ENCODE data around the gene ZNF668. TPM values are rescaled to one million over a fixed set of nuclear protein-coding genes. Genes with fewer than 3 reads are reported as not detected.
"Not testable (repeated sequence)": the region's sequence is repeated elsewhere in the genome, so short reads cannot be mapped to it uniquely, and the experiment has no call there.

Gene ZNF668
- total and polyA plus RNA-seq, 2 of the 8 experiments (the other 6 are each of a cell fraction or from before 2014, with no cell fraction given): 14.0 to 14.3 TPM

DNA sequence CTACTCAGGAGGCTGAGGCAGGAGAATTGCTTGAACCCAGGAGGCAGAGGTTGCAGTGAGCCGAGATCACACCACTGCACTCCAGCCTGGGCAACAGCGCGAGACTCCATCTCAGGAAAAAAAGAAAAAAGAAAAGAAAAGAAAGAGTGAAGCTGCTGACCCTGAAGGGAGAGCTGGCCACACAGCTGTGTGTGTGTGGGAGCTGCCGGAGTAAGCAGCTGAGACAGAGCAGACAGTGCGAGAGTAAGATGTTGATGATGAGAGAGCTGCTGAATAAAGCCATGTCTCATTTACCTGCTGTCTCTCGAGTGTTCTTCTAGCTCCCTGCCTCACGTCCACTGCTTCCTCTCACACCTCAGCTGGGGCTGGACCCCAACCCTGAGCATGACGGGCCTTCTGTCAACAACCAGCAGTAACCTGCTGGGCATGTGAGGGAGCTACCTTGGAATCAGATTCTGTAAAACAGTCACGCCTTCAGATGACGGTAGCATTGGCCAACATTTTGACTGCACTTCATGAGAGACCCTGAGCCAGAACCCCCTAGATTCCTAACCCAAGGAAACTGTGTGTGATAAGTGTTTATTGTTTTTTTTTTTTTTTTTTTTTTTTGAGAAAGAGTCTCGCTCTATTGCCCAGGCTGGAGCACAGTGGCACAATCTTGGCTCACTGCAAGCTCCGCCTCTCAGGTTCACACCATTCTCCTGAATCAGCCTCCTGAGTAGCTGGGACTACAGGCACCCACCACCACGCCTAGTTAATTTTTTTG lies 27.0 kb upstream of the ZNF668 start:
- FAIRE-seq; H4K91ac ChIP-seq (replicated peaks; ENCODE audit: insufficient read length, low read length); H3K27me3 ChIP-seq (replicated peaks in 1 of 4; ENCODE audit: control insufficient read depth in 3 of 4, extremely low read depth in 1 of 4, insufficient read depth in 3 of 4, low read length in 3 of 4); H2AFZ ChIP-seq (ENCODE audit: low read length); H3K56ac ChIP-seq (replicated peaks; ENCODE audit: insufficient read length, low read depth, low read length); H2BK12ac ChIP-seq (ENCODE audit: low read depth, low read length); H2BK5ac ChIP-seq (ENCODE audit: low read depth, low read length); DNase-seq (ENCODE audit: low read depth in 1 of 2, low spot score in 2 of 2); H3K4me1 ChIP-seq (replicated peaks in 1 of 4; ENCODE audit: control insufficient read depth in 3 of 4, insufficient read depth in 4 of 4, low read length in 3 of 4); H4K20me1 ChIP-seq (replicated peaks in 1 of 2; ENCODE audit: control insufficient read depth in 1 of 2, insufficient read depth in 2 of 2, low read length in 2 of 2); H3K9me3 ChIP-seq (ENCODE audit: insufficient read depth in 2 of 2, low read depth in 1 of 2, low read length in 1 of 2); H2AK5ac ChIP-seq (ENCODE audit: low read depth, low read length); H2BK15ac ChIP-seq (ENCODE audit: low read length); H3K79me2 ChIP-seq (ENCODE audit: control insufficient read depth in 1 of 2, insufficient read depth in 2 of 2, low read length in 2 of 2); H3K14ac ChIP-seq (ENCODE audit: insufficient read length); H3K4me2 ChIP-seq (ENCODE audit: insufficient read depth in 1 of 2, low read depth in 2 of 2, low read length in 2 of 2); H3K18ac ChIP-seq (ENCODE audit: extremely low read depth, low read length); H3K27ac ChIP-seq (ENCODE audit: low read depth, low read length); H3K23ac ChIP-seq (ENCODE audit: insufficient read length); H3K79me1 ChIP-seq (ENCODE audit: low read depth, low read length); H2BK120ac ChIP-seq (replicated peaks; ENCODE audit: low read depth, low read length); H3K9ac ChIP-seq (replicated peaks in 1 of 4; ENCODE audit: extremely low read depth in 1 of 4, low read depth in 3 of 4, low read length in 3 of 4); H4K8ac ChIP-seq (ENCODE audit: extremely low read depth, insufficient read depth, low read length); H4K5ac ChIP-seq (ENCODE audit: insufficient read length, low read depth, low read length); H3K4ac ChIP-seq (replicated peaks; ENCODE audit: insufficient read length, low read depth, low read length); H3K23me2 ChIP-seq (ENCODE audit: low read depth, low read length); H3K4me3 ChIP-seq (ENCODE audit: extremely low read depth in 1 of 4, insufficient read depth in 2 of 4, low read depth in 3 of 4, low read length in 4 of 4); H2BK20ac ChIP-seq (ENCODE audit: low read length); H3K36me3 ChIP-seq (ENCODE audit: control insufficient read depth in 2 of 4, insufficient read depth in 4 of 4, low read length in 3 of 4): not testable (repeated sequence)
- ChIA-PET CTCF (ENCODE audit: partially characterized antibody) (interaction anchor here (0.6 to 1.9 kb wide), 10 partner anchors 8 to 185 kb away, joined by 3 to 7 read pairs (median 4); partner anchors contain the start of gene KAT8), POLR2A (ENCODE audit: partially characterized antibody) (interaction anchor here (0.7 to 3.0 kb wide), 9 partner anchors 10 to 79 kb away, joined by 3 to 16 read pairs (median 3); partner anchors contain the start of genes FUS, KAT8 and ZNF668)
- 84% methylated on average over 12 of the region's 13 CpGs; no CpG with 5 or more reads in 1 of the 2 experiments for WGBS, 2 experiments (ENCODE audit: extremely low coverage in 1 of 2, insufficient coverage in 1 of 2, insufficient read length in 1 of 2, insufficient replicate concordance in 2 of 2, low coverage in 1 of 2, low lambda C conversion rate in 2 of 2, missing lambda C conversion rate in 1 of 2)
